Ovary (tissue), 9 donors: ENCODE data around the gene ITFG1. TPM values are rescaled to one million over a fixed set of nuclear protein-coding genes. Genes with fewer than 3 reads are reported as not detected.
"Not testable (repeated sequence)": the region's sequence is repeated elsewhere in the genome, so short reads cannot be mapped to it uniquely, and the experiment has no call there.

Source experiments
- DNase-seq, 5 donors: peaks; one replicate each; pipeline ENCODE4 v3.0.0-alpha.2; 2019 to 2020
- H3K27ac ChIP-seq, 2 donors: fragments of 200-600 bp; one replicate each; pipeline versions ENCODE4 v1.5.1 to v1.8.0; 2019 to 2022
- H3K27me3 ChIP-seq: fragments of 200-600 bp; one replicate; pipeline ENCODE4 v1.8.0; 2022
- H3K36me3 ChIP-seq: fragments of 200-600 bp; sonication (generic); one replicate; pipeline ENCODE4 v1.5.1; 2019
- H3K4me1 ChIP-seq: one replicate; pipeline ENCODE4 v1.8.1; 2013; ENCODE audit warnings: mild to moderate bottlenecking, moderate library complexity; ENCODE audit not compliant: insufficient read depth
- H3K4me3 ChIP-seq: fragments of 200-600 bp; sonication (generic); one replicate; pipeline ENCODE4 v1.5.1; 2017
- H3K9me3 ChIP-seq, 2 donors: fragments of 200-600 bp in 1 of 2; sonication (generic) in 1 of 2; one replicate each; pipeline versions ENCODE4 v1.5.1 to v1.8.1; 2013 to 2019; ENCODE audit warnings: mild to moderate bottlenecking in 1 of 2, moderate library complexity in 1 of 2
- EP300 ChIP-seq: sonication (generic); formaldehyde crosslinking; IDR thresholded peaks from one replicate; pipeline ENCODE4 v1.6.1; 2017; ENCODE audit warnings: antibody characterized with exemption
- POLR2A ChIP-seq: fragments of 450-650 bp; IDR thresholded peaks from one replicate; pipeline ENCODE4 v1.6.1; 2017; ENCODE audit warnings: antibody characterized with exemption, mild to moderate bottlenecking, moderate library complexity
- WGBS, 3 donors: extraction: QIAGEN DNeasy Blood & Tissue Kit in 1 of 3; methylation state at CpG; one replicate each; pipeline versions ENCODE4 v1.1.5 to v1.1.7; 2013 to 2017; 5-methylcytosine and 5-hydroxymethylcytosine counted together
- intact Hi-C, 4 donors: fragments of 100-400 bp; cut with DNase I; formaldehyde crosslinking; loops; one replicate each; pipeline versions ENCODE4 v1.11.0 to v1.15.1; 2022 to 2023
- polyA plus RNA-seq, 2 donors: library from polyadenylated mRNA; stranded (reverse); fragments of 200-250 nt in 1 of 2; fragments of 350-450 nt in 1 of 2; fragmentation: Illumina TruSeq in 1 of 2; extraction: RNeasy Lipid Tissue Mini Kit (QIAGEN cat#74804) in 1 of 2; gene quantifications; one replicate each; pipeline ENCODE4 v1.2.3, GENCODE V29; 2013 to 2014
- total RNA-seq, 7 donors: library from RNA; depleted of rRNA in 2 of 7; stranded (reverse); fragments of >200 nt in 2 of 7; fragmentation: NEBNext Ultra II Directional in 3 of 7; extraction: Animal tissue kit (Norgen Biotek cat#: 25700) in 3 of 7; gene quantifications; one replicate each; pipeline versions ENCODE4 v1.1.0 to v1.2.4, GENCODE V29; 2016 to 2023
- TF ChIP-seq, protein P1 (sequence below), 3 donors: fragments of 450-650 bp in 2 of 3; fragments of 200-600 bp in 1 of 3; IDR thresholded peaks; one replicate each; pipeline versions ENCODE4 v1.5.1 to v1.8.0; 2016 to 2022; ENCODE audit warnings: antibody characterized with exemption in 3 of 3, mild to moderate bottlenecking in 1 of 3
- donor health status: DM: no; HTN: no; CAD: no; lungs with moderate emphysema.
- donor health status: DM: no; HTN: no; CAD: no.
- donor health status: Bipolar disorder and iron deficiency.
- donor health status: DM: yes; HTN: yes; CAD: no.
- donor health status: DM: no; HTN: no; CAD: no.
- donor health status: DM: yes; HTN: yes; CAD: no.

Gene ITFG1
- total and polyA plus RNA-seq, 9 donors: 34.4 to 123 (median 40.2) TPM

- 85% methylated on average over 1 of the region's 1 CpG for WGBS, 3 donors
- intact Hi-C loops: no loop called here
- Histone ChIP-seq H3K4me3 (no peak overlapping the region), H3K27ac (no peak overlapping the region), H3K4me1 (no peaks in the 10 kb centered on the region), H3K9me3 (no peaks in the 10 kb centered on the region), H3K36me3 (no peaks in the 10 kb centered on the region), H3K27me3 (no peaks in the 10 kb centered on the region)
- no peak for DNase-seq
- TF ChIP-seq, protein P1, sequence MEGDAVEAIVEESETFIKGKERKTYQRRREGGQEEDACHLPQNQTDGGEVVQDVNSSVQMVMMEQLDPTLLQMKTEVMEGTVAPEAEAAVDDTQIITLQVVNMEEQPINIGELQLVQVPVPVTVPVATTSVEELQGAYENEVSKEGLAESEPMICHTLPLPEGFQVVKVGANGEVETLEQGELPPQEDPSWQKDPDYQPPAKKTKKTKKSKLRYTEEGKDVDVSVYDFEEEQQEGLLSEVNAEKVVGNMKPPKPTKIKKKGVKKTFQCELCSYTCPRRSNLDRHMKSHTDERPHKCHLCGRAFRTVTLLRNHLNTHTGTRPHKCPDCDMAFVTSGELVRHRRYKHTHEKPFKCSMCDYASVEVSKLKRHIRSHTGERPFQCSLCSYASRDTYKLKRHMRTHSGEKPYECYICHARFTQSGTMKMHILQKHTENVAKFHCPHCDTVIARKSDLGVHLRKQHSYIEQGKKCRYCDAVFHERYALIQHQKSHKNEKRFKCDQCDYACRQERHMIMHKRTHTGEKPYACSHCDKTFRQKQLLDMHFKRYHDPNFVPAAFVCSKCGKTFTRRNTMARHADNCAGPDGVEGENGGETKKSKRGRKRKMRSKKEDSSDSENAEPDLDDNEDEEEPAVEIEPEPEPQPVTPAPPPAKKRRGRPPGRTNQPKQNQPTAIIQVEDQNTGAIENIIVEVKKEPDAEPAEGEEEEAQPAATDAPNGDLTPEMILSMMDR (IDR thresholded peaks at IDR 0.05): no peak
Measured at GRCh38 chr16:47477679-47478078, 16.8 kb upstream of the ITFG1 start.

- TF ChIP-seq EP300 (no peak), POLR2A (no peak)
- TF ChIP-seq, protein P1 (IDR thresholded peaks at IDR 0.05): no peak
- Histone ChIP-seq H3K27ac (no peak overlapping the region), H3K4me1 (no peaks in the 10 kb centered on the region), H3K9me3 (no peaks in the 10 kb centered on the region), H3K4me3 (no peak overlapping the region), H3K27me3 (no peaks in the 10 kb centered on the region), H3K36me3 (no peaks in the 10 kb centered on the region)
- intact Hi-C loops: no loop called here
- DNase-seq: no peak
Measured at GRCh38 chr16:47476654-47477345, 15.9 kb upstream of the ITFG1 start.

DNA sequence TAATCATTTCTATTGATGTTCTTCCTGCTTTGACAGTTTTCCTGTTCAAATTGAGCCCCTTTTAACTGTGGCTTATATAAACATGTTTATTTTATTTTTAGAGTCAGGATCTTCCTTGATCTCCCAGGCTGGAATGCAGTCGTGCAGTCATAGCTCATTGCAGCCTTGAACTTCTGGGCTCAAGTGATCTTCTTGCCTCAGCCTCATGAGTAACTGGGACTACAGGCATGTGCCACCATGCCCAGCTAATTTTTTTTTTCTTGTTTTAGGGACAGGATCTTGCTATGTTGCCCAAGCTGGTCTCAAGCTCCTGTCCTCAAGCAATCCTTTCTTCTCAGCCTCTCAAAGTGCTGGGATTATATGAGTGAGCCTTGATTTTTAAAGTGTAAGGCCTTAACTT, 14.9 kb upstream of the ITFG1 start:
- Histone ChIP-seq H3K27me3 (no peaks in the 10 kb centered on the region), H3K4me3 (no peak overlapping the region), H3K36me3 (no peaks in the 10 kb centered on the region), H3K9me3 (no peaks in the 10 kb centered on the region), H3K27ac (no peak overlapping the region), H3K4me1 (no peaks in the 10 kb centered on the region)
- TF ChIP-seq EP300 (no peak), POLR2A (no peak)
- TF ChIP-seq, protein P1 (IDR thresholded peaks at IDR 0.05): no peak
- intact Hi-C loops: no loop called here
- no peak for DNase-seq
- 4 to 7% (median 6%) methylated on average over 1 of the region's 1 CpG for WGBS, 3 donors

DNA sequence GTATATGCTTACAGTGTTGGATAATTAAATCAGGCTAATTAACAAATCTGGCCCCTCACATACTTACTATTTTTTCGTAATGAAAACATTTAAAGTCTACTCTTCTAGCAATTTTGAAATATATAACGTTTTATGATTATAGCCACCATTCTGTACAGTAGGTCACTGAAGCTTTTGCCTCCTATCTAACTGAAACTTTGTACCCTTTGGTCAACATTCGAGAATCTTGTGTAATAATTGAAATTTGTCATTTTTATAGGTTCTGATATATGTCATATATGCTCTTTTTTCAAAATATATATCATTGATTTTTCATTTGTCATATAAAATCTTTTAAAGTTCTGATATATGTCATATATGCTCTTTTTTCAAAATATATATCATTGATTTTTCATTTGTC, 12.9 kb upstream of the ITFG1 start:
- TF ChIP-seq, protein P1 (IDR thresholded peaks at IDR 0.05): no peak
- TF ChIP-seq POLR2A (no peak), EP300 (no peak)
- no peaks in the 10 kb centered on the region for H3K9me3 ChIP-seq
- no peaks in the 10 kb centered on the region for H3K27me3 ChIP-seq
- no peaks in the 10 kb centered on the region for H3K4me1 ChIP-seq
- no peak for DNase-seq
- no peak overlapping the region for H3K27ac ChIP-seq
- no peaks in the 10 kb centered on the region for H3K36me3 ChIP-seq
- H3K4me3 ChIP-seq: no peak overlapping the region
- WGBS, 3 donors: 91 to 93% (median 92%) methylated on average over 3 of the region's 3 CpGs
- intact Hi-C loops: no loop called here

DNA sequence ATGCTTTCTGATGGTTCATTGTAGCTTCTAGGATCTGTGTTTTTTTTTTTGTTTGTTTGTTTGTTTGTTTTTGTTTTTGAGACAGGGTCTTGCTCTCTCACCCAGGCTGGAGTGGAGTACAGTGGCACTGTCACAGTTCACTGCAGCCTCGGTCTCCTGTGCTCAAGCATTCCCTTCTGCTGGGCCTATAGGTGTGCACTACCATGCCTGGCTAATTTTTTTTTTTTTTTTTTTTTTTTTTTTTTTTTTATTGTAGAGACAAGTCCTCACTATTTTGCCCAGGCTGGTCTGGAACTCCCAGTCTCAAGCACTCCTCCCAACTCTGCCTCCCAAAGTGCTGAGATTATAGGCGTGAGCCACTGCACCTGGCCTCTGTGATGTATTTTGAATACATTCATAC, 12.1 kb upstream of the ITFG1 start:
- intact Hi-C loops, DNase-seq, H3K4me3 ChIP-seq, H3K9me3 ChIP-seq, H3K4me1 ChIP-seq, H3K36me3 ChIP-seq, H3K27me3 ChIP-seq, H3K27ac ChIP-seq: not testable (repeated sequence)
- WGBS, 3 donors: 88 to 93% (median 91%) methylated on average over 2 of the region's 2 CpGs
